ENCODE data around the gene PPCS.
"Not testable (repeated sequence)": the region's sequence is repeated elsewhere in the genome, so short reads cannot be mapped to it uniquely, and the experiment has no call there.

The PPCS gene

DNA sequence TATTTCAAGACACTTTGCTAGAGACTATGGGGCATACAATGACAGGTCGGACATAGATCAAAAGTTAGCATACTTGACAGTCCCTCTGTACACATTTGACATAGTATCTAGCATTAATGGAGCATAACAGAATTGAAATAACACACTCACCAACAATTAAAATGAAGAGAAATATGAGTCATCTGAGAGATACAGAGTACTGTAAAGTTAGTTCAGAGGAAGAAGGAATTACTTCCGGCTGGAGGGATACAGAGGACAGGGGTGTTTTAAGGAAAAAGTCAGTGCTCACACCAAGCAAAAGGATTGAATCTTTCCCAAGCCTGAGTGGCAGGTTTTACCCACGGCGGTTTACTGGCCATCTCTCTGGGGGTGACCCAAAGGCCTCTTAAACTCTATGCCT is 3.0 kb upstream of the PPCS start:
- peak; percentile 66 for DNase-seq (ENCODE audit: low spot score)

DNA sequence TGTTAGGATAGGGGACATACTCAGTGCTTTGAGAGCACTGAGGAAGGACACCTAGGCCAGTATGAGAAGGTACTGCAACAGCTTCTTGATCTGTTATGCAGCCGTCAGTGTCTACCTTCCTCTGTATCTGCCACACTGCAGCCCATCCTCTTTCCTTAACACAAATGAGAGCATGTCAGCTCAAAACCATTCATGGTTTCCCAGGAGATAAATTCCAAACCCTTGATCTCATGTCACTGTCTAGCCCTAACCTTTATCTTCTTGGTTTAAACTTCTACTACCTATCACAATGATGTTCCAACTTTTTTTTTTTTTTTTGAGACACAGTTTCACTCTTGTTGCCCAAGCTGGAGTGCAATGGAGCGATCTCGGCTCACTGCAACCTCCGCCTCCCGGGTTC is 1.9 kb upstream of the PPCS start:
- DNase-seq (ENCODE audit: low spot score), result peak; percentile 95

DNA sequence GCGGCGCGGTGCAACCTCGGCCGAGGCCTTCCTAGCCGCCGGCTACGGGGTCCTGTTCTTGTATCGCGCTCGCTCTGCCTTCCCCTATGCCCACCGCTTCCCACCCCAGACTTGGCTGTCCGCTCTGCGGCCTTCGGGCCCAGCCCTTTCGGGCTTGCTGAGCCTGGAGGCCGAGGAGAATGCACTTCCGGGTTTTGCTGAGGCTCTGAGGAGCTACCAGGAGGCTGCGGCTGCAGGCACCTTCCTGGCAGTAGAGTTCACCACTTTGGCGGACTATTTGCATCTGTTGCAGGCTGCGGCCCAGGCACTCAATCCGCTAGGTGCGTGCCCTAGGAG is 379 bp downstream of the PPCS start:
- peak; percentile 76 for DNase-seq (ENCODE audit: low spot score)

DNA sequence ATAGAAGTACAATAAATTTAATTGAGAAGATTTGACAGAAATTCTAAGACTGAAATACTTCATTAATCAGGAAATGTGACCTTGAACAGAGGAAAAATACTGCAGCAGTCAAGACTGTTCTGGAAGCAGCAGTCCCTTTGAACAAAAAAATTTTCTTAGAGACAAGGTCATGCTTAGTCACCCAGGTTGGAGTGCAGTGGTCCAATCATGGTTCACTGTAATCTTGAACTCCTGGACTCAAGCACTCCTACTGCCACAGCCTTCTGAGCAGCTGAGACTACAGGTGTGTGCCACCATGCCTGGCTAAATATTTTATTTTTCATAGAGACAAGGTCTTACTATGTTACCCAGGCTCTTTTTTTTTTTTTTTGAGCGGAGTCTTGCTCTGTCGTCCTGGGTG is 4.9 kb downstream of the PPCS start:
- peak; percentile 34 for DNase-seq (ENCODE audit: low spot score)

DNA sequence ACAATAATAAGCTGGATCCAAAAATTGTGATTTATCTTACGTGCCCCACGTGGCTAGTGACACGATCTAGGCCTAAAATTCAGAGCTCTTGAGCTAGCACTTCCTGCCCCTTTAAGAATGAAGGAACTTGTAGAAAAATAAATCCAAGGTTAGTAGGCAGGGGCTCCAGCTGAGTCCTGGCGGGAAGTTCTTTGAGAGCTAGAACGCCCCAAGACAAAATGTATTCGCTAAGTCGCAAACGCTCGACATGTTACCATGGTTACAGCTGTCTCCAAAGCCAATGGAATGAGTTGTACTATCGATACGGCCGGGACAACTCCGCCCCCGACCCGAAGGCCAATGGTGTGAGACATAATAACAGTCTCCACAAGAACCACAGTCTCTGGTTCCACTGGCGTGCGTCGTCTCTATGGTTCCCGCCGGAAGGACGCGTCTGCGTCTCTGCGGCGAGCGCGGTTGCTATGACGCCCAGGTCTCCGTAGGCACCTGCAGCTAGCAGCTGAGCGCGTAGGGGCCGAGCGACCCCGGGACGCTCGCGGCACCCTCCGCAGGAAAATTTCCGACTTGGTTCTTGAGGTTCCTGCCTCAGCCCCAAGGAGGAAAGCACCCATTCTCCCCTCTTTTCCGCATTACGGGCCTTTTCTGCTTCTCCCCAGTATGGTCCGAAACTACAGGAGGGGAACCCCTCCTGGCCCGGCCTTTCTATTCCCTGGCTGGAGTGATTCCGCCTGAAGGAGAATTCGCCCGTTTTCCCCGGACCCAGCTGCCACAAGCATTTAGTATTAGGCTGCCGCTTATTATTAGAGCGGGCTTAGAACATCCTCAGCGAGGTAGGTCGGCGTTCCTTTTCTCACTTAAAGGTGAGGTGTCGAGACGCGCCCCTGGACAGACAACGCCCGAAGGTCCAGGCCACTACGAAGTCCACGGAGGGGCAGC is 6.8 kb downstream of the PPCS start, which contains the start of gene CCDC30:
Gene CCDC30, plus strand, starts transcription at position 459 of the 936 bp plus-strand sequence. CDS start 17,266 bp downstream, outside the sequence.
- DNase-seq (ENCODE audit: low spot score), result peak; percentile 99

DNA sequence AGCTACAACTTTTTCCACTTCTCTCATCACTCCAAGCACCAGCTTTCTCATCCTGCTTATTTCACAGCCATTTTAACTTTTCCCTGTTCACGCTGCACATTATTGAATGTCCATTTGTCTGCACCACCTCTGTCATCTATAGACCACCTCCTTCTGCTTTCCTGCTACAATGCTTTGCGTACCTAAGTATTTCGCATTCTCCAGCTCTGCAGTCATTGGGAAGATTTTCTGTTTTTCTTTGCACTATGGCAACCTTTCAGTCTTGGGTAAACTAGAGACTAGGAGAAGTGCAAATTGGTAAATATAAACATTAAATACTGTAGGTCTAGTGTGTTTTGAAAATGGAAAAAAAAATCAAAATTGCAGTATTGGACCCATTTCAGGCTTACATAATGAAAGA is 7.6 kb downstream of the PPCS start:
- DNase-seq (ENCODE audit: low spot score), result peak; percentile 68

DNA sequence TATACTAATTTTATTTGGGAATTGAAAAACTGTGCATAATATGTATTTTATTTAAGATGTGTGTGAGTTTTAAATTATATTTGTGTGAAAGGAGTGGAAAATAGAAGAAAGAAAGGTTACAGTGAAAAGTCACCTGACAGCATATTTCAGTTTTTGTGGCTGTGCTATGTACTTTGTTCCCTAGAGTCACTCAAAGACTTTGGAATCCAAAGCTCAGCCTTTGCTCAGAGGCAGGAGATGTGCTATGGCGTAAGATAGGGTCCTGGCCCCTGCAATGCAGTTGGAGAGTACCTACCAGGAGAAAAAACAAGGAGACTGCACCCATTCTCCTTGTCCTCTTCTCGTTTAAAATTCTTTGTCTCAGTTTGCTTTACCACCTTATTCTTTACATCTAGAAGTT is 9.7 kb downstream of the PPCS start:
- no peak for DNase-seq (ENCODE audit: low spot score)

DNA sequence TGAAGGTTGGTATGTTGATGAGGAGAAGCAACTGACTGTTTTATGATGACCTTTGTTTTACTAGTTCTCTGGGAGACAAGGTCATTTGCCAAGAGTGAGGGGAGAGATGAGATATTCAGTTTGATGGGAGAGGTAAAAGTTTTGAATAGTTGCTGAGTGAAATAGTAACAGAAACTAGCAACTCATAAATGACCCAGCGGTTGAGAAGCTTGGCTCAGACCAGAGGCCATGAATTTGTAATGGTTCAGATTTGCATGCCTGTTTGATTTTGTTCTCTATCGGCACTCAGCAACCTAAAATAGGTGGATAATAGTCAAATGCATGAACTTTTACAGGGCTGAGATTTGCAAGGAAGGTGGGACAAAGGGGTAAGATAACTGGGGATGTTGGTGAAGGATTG is 13.4 kb downstream of the PPCS start:
- no peak for DNase-seq (ENCODE audit: low spot score)

DNA sequence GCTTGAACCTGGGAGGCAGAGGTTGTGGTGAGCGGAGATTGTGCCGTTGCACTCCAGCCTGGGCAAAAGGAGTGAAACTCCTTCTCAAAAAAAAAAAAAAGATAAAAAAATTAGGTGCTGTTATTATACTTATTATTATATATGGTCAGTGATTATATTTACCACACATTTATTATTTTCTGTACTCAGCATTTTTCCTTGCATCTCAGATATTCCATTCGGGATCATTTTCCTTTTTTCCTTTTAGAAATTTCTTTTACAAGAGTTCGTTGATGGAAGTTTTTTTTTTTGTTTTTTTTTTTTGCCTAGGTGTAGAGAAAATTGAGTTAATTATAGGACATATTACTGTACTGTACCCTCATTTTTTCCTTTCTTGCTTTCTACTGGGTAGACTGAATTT is 20.3 kb downstream of the PPCS start:
- no peak for DNase-seq (ENCODE audit: low spot score)

DNA sequence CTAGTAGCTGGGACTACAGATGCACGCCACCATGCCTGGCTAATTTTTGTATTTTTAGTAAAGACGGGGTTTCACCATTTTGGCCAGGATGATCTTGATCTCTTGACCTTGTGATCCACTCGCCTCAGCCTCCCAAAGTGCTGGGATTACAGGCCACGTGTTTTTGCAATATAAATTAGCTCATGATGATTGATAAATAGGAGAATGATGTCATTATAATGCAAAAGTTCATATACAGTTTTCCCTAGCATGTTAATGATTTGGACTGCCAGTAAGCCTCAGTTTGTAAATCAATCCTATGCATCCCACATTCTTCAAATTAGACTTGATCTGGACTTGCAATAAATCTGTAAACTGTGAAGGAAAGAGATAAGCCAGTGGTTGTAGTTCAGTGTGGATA is 21.0 kb downstream of the PPCS start:
- DNase-seq (ENCODE audit: low spot score), result not testable (repeated sequence)

DNA sequence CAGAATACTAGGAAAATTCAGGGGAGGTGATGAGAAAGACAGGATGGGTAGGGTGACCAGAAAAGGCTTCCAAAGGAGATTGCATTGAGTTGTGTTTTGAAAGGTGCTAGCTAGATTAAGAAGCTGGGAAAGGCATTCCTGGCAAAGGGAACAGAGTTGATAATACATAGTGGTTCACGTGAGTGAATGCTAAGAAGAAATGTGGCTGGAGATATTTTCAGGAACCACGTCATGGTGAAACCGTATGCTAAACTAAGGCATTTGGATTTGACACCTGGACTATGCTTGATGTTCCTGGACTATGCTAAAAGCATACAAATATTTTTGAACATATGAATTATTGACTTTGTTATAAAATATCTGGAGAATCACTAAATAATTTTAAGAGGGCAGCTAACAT is 21.4 kb downstream of the PPCS start:
- no peak for DNase-seq (ENCODE audit: low spot score)

DNA sequence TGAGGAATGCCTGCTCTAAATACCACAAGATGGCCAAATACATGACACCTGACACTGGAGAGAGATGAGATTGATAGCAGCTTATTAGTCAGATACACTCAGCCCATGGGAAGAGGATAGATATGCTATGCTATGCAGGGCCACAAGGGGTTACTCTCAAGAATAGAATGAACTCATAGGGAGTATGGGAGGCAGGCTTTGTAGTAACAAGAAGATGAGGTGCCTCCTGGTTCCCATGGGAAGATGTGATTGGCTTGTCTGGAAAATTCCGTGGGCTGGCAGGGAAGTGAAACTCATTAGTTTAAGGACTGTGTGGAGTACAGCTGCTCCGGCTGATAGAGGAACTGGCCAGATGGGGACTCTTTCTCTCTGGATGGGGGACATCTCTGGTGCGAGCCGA is 23.3 kb downstream of the PPCS start:
- DNase-seq (ENCODE audit: low spot score), result peak; percentile 30

DNA sequence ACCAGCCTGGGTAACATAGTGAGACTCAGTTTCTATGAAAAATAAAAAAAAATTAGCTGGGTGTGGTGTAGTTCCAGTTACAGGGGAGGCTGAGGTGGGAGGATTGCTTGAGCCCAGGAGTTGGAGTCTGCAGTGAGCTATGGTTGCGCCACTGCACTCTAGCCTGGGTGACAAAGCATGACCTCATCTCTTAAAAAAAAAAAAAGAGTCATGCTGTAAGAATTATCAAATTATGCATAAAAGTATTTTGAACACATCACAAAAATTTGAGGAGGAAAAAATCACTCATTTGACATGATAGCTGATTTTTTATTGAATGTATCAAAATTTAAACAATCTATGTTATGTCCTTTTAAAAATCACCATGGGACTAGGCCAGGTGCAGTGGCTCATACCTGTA is 24.6 kb downstream of the PPCS start:
- DNase-seq (ENCODE audit: low spot score), result no peak

DNA sequence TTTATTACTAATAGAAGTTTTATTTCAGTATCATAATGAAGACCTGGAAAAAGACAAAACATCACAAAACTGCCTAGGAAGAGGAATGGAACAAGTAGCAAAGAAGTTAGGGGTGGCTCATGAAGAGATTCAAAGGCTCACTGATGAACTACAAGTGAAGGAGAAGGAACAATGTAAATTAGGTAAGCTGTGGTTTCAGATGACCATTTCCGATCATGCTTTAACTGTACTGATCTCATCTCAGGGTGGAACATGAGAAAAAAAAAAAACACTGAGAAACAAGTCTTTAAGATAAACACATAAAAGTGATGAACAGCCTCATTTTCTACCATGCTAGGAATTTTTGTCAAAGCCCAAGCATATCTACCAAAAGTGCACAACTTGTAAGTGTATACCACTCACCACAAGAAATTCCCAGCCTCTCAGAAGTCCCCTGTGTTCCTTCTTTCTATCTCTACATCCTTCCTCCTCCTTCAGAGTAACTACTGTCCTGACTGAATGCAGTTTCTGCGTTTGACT is 26.4 kb downstream of the PPCS start:
- DNase-seq (ENCODE audit: low spot score), result no peak

DNA sequence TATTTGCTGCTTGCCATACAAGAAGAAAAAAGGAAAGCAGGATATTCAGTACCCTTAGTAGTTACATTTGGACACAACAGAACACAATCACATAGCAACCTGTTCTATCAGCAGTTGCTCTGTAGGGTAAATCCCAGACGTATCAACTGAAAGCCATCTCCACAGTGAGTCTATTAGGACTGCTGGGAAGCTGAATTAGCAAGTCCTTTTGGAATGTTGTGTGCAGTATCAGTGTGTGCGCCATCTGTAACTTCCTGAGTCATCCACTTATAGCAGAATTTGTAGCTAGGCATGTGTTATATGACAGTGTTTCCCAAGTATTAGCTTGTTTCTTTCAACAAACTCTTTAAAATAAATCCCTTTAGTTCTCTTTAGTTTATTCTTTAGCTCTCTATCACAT is 28.0 kb downstream of the PPCS start:
- DNase-seq (ENCODE audit: low spot score), result peak; percentile 95

DNA sequence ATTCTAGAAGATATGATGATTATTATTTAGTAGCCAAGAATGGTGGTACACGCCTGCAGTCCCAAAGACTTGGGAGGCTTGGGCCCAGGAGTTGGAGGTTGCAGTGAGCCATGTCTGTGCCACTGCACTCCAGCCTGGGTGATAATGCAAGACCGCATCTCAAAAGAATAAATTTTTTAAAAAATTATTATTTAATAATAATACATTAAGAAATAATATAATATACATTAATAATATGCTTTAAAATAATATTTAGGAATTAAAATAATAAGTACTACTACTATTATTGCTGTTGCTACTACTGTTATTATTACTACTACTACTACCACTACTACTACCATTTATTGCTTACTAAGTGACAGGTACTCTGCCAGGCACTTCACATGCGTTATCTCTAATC is 33.9 kb downstream of the PPCS start:
- DNase-seq (ENCODE audit: low spot score), result no peak

DNA sequence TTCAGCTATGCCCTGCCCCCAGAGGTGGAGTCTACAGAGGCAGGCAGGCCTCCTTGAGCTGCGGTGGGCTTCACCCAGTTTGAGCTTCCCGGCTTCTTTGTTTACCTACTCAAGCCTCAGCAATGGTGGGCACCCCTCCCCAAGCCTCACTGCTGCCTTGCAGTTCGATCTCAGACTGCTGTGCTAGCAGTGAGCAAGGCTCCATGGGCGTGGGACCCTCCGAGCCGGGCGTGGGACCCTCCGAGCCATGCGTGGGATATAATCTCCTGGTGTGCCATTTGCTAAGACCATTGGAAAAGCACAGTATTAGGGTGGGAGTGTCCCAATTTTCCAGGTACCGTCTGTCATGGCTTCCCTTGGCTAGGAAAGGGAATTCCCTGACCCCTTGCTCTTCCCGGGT is 45.7 kb downstream of the PPCS start:
- DNase-seq (ENCODE audit: low spot score), result not testable (repeated sequence)

DNA sequence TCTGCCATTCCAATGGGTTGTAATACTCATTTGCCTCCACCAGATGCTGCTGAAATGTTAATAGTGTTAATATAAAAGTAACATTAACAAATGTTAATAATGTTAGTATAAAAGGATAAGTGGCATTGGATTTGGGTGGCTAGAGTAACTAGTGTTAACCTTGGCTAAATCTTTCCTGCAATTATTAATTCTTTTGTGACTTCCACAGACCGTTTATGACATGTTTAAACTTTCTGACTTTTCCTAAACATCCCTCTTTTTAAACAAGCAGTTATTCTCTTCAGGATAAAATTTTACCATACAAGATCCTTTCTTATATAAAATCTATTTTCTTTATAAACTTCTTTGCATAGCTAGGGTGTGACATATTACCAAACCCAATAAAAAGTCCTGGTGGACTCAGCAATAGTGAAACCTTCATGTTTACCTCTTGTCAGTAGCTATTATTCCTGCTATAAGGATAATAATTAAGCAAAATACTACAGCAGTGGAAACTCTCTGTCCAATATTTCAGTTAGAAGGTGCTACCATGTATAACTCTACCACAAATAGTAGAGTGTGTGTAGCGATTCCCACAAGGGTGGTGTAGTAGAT is 48.3 kb downstream of the PPCS start:
- no peak for DNase-seq (ENCODE audit: low spot score)

DNA sequence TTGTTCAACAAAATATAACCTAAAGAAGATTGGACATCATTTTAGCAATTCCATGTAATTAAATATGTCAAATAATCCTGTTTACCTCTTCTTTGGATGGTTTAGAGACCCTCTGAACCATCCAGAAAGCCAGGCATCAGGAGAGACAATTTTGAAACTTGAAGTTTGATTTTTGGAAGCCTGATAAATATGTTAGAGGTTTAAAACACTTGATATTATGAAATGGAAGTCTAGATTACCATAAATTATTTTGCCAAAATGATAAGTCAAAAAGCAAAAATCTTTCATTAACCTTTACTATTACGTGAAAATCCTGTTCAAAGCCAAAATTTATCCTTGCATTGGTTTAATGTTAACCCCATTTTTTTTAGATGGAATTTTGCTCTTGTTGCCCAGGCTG is 50.2 kb downstream of the PPCS start:
- DNase-seq (ENCODE audit: low spot score), result no peak
